ENCODE measurements around the gene COL4A3.

- TF ChIP-seq, protein P1, sequence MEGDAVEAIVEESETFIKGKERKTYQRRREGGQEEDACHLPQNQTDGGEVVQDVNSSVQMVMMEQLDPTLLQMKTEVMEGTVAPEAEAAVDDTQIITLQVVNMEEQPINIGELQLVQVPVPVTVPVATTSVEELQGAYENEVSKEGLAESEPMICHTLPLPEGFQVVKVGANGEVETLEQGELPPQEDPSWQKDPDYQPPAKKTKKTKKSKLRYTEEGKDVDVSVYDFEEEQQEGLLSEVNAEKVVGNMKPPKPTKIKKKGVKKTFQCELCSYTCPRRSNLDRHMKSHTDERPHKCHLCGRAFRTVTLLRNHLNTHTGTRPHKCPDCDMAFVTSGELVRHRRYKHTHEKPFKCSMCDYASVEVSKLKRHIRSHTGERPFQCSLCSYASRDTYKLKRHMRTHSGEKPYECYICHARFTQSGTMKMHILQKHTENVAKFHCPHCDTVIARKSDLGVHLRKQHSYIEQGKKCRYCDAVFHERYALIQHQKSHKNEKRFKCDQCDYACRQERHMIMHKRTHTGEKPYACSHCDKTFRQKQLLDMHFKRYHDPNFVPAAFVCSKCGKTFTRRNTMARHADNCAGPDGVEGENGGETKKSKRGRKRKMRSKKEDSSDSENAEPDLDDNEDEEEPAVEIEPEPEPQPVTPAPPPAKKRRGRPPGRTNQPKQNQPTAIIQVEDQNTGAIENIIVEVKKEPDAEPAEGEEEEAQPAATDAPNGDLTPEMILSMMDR (IDR thresholded peaks at IDR 0.05): no peak
- no peak for TF ChIP-seq POLR2A (IDR thresholded peaks at IDR 0.05)
These were observed 22.3 kb downstream of the COL4A3 start for GRCh38 chr2:227186751-227187150.
